ENCODE measurements around the gene EIF4EBP2. TPM values are rescaled to one million over a fixed set of nuclear protein-coding genes. Genes with fewer than 3 reads are reported as not detected.

Gene EIF4EBP2
- total and polyA plus RNA-seq, 2 of the 13 experiments (the other 11 are each of a cell fraction or from before 2014, with no cell fraction given), result 16.9 to 22.0 TPM

GRCh38 chr10:70404036-70404786, at the start of gene EIF4EBP2 (continued):
- TF ChIP-seq, protein P1, sequence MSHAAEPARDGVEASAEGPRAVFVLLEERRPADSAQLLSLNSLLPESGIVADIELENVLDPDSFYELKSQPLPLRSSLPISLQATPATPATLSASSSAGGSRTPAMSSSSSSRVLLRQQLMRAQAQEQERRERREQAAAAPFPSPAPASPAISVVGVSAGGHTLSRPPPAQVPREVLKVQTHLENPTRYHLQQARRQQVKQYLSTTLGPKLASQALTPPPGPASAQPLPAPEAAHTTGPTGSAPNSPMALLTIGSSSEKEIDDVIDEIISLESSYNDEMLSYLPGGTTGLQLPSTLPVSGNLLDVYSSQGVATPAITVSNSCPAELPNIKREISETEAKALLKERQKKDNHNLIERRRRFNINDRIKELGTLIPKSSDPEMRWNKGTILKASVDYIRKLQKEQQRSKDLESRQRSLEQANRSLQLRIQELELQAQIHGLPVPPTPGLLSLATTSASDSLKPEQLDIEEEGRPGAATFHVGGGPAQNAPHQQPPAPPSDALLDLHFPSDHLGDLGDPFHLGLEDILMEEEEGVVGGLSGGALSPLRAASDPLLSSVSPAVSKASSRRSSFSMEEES (CRISPR knock-in tag; IDR thresholded peaks at IDR 0.05), result 0 out of 2 replicates have a peak, but pooled peaks have one; percentile 39
- peak; percentile 82; the same call in 1 of the 2 replicates for TF ChIP-seq ZNF616 (CRISPR knock-in tag; IDR thresholded peaks at IDR 0.05; ENCODE audit: low read depth)
- TF ChIP-seq MTA1 (CRISPR knock-in tag; IDR thresholded peaks at IDR 0.05; ENCODE audit: borderline replicate concordance), result peak; percentile 50; the same call in 1 of the 2 replicates
- TF ChIP-seq, protein P2, sequence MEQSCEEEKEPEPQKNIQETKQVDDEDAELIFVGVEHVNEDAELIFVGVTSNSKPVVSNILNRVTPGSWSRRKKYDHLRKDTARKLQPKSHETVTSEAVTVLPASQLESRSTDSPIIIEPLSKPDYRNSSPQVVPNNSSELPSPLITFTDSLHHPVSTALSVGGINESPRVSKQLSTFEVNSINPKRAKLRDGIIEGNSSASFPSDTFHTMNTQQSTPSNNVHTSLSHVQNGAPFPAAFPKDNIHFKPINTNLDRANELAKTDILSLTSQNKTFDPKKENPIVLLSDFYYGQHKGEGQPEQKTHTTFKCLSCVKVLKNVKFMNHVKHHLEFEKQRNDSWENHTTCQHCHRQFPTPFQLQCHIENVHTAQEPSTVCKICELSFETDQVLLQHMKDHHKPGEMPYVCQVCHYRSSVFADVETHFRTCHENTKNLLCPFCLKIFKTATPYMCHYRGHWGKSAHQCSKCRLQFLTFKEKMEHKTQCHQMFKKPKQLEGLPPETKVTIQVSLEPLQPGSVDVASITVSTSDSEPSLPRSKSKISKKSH (CRISPR knock-in tag; IDR thresholded peaks at IDR 0.05; ENCODE audit: borderline replicate concordance), result 0 out of 2 replicates have a peak, but pooled peaks have one; percentile 61
- no peak for TF ChIP-seq ZNF207 (IDR thresholded peaks at IDR 0.05; ENCODE audit: borderline replicate concordance)
- peak; percentile 61; the same call in 1 of the 2 replicates for TF ChIP-seq ZNF143 (CRISPR knock-in tag; IDR thresholded peaks at IDR 0.05)
- peak; percentile 84; the same call in 1 of the 2 replicates for TF ChIP-seq ZNF772 (CRISPR knock-in tag; IDR thresholded peaks at IDR 0.05)
- TF ChIP-seq SOX5 (CRISPR knock-in tag; IDR thresholded peaks at IDR 0.05; ENCODE audit: borderline replicate concordance), result peak; percentile 33; the same call in 1 of the 2 replicates
- TF ChIP-seq DNMT1 (CRISPR knock-in tag; IDR thresholded peaks at IDR 0.05), result no peak
- no peak for TF ChIP-seq SOX6 (IDR thresholded peaks at IDR 0.05)
- peak; percentile 61 for TF ChIP-seq SOX6 (CRISPR knock-in tag; IDR thresholded peaks at IDR 0.05)
- peak; percentile 83; the same call in 1 of the 2 replicates for TF ChIP-seq ZNF674 (CRISPR knock-in tag; IDR thresholded peaks at IDR 0.05; ENCODE audit: low read depth)
- TF ChIP-seq HNRNPK (IDR thresholded peaks at IDR 0.05; ENCODE audit: low read depth, low read length, poor library complexity, severe bottlenecking), result peak; percentile 95
- peak; percentile 67; the same call in 2 of the 3 replicates for TF ChIP-seq MXI1 (IDR thresholded peaks at IDR 0.05; ENCODE audit: borderline replicate concordance, low read depth, low read length)
- TF ChIP-seq ZNF510 (CRISPR knock-in tag; IDR thresholded peaks at IDR 0.05; ENCODE audit: low read depth), result no peak
- peak; percentile 76; the same call in 1 of the 2 replicates for TF ChIP-seq ZNF788 (CRISPR knock-in tag; IDR thresholded peaks at IDR 0.05; ENCODE audit: borderline replicate concordance)
- peak; percentile 12; the same call in 1 of the 2 replicates for TF ChIP-seq SNAI1 (CRISPR knock-in tag; IDR thresholded peaks at IDR 0.05; ENCODE audit: borderline replicate concordance)
- peak; percentile 64; the same call in 1 of the 2 replicates for TF ChIP-seq REPIN1 (CRISPR knock-in tag; IDR thresholded peaks at IDR 0.05; ENCODE audit: borderline replicate concordance, low read depth)
- no peak for TF ChIP-seq NR2F6 (IDR thresholded peaks at IDR 0.05)
- peak; percentile 21; the same call in 1 of the 2 replicates for TF ChIP-seq NR2F6 (CRISPR knock-in tag; IDR thresholded peaks at IDR 0.05)
- 0 out of 2 replicates have a peak, but pooled peaks have one; percentile 23 for TF ChIP-seq MEF2D (CRISPR knock-in tag; IDR thresholded peaks at IDR 0.05)
- TF ChIP-seq HNF1B (CRISPR knock-in tag; IDR thresholded peaks at IDR 0.05), result peak; percentile 87
- TF ChIP-seq GPN1 (CRISPR knock-in tag; IDR thresholded peaks at IDR 0.05; ENCODE audit: borderline replicate concordance), result no peak
- peak; percentile 86 for TF ChIP-seq SAP130 (CRISPR knock-in tag; IDR thresholded peaks at IDR 0.05; ENCODE audit: low read depth)
- peak; percentile 78; the same call in 1 of the 2 replicates for TF ChIP-seq ZNF614 (CRISPR knock-in tag; IDR thresholded peaks at IDR 0.05; ENCODE audit: borderline replicate concordance)
- no peak for TF ChIP-seq ZNF383 (CRISPR knock-in tag; IDR thresholded peaks at IDR 0.05; ENCODE audit: borderline replicate concordance)
